ENCODE measurements around the gene PSENEN. TPM values are rescaled to one million over a fixed set of nuclear protein-coding genes. Genes with fewer than 3 reads are reported as not detected.
A peak's percentile ranks its signal among the peaks of the same experiment; 100 is the strongest.

PSENEN gene
- total and polyA plus RNA-seq, 9 of the 15 experiments (the other 6 are each of a cell fraction or from before 2014, with no cell fraction given): 34.5 to 299 (median 61.1) TPM

- peak; percentile 34; the same call in 1 of the 2 replicates for TF ChIP-seq ZBTB40 (IDR thresholded peaks at IDR 0.05)
- no peak for TF ChIP-seq ZBTB40 (CRISPR knock-in tag; IDR thresholded peaks at IDR 0.05)
- no peak for TF ChIP-seq SP1 (CRISPR knock-in tag; IDR thresholded peaks at IDR 0.05)
- TF ChIP-seq GATAD2B (IDR thresholded peaks at IDR 0.05; ENCODE audit: borderline replicate concordance): no peak
- TF ChIP-seq HOMEZ (CRISPR knock-in tag; IDR thresholded peaks at IDR 0.05): no peak
- no peak for TF ChIP-seq NFIC (IDR thresholded peaks at IDR 0.05)
- no peak for TF ChIP-seq MEF2D (tag; conservative IDR thresholded peaks at IDR 0.05; ENCODE audit: low read depth)
- no peak for TF ChIP-seq ZSCAN29 (IDR thresholded peaks at IDR 0.05)
- no peak for TF ChIP-seq ZMIZ1 (IDR thresholded peaks at IDR 0.05; ENCODE audit: low read depth in 2 of 2, low read length in 2 of 2)
- TF ChIP-seq PCBP1 (IDR thresholded peaks at IDR 0.05; ENCODE audit: low read depth, low read length, poor library complexity, severe bottlenecking): no peak
- TF ChIP-seq MCM3 (IDR thresholded peaks at IDR 0.05): no peak
- no peak for TF ChIP-seq ID3 (CRISPR knock-in tag; IDR thresholded peaks at IDR 0.05)
- TF ChIP-seq ID3 (tag; IDR thresholded peaks at IDR 0.05): peak; percentile 67; the same call in 1 of the 2 replicates
These were observed 29.3 kb upstream of the PSENEN start (continued) for GRCh38 chr19:35715981-35716800.
